BLaER1 treated with 17β-estradiol and CSF1 and Interleukin-3, amounts not matched to agents 10 nM and 100 nM (cell line): ENCODE measurements around the gene PTGIR.

Source experiments
- H3K27ac ChIP-seq, 11 experiments: shearing (Covaris generic); formaldehyde crosslinking; 2 replicates each; pipeline ENCODE4 v1.8.1; 2022
- H3K27me3 ChIP-seq, 11 experiments: shearing (Covaris generic); formaldehyde crosslinking; 2 replicates each; pipeline ENCODE4 v1.8.1; 2022
- H3K36me3 ChIP-seq, 11 experiments: shearing (Covaris generic); formaldehyde crosslinking; 2 replicates each; pipeline ENCODE4 v1.8.1; 2022
- H3K4me1 ChIP-seq, 10 experiments: shearing (Covaris generic); formaldehyde crosslinking; 2 replicates each; pipeline ENCODE4 v1.8.1; 2022
- H3K4me2 ChIP-seq, 11 experiments: shearing (Covaris generic); formaldehyde crosslinking; 2 replicates each; pipeline ENCODE4 v1.8.1; 2022
- H3K4me3 ChIP-seq, 10 experiments: shearing (Covaris generic); formaldehyde crosslinking; 2 replicates each; pipeline ENCODE4 v1.8.1; 2022
- H3K9ac ChIP-seq, 11 experiments: shearing (Covaris generic); formaldehyde crosslinking; 2 replicates each; pipeline ENCODE4 v1.8.1; 2022
- H3K9me3 ChIP-seq, 11 experiments: shearing (Covaris generic); formaldehyde crosslinking; replicated peaks in 1 of 11; 2 replicates each; pipeline ENCODE4 v1.8.1; 2022
- H4K20me1 ChIP-seq, 11 experiments: shearing (Covaris generic); formaldehyde crosslinking; 2 replicates each; pipeline ENCODE4 v1.8.1; 2022
- Cebpa-rat ChIP-seq, 11 experiments: shearing (Covaris generic); IDR thresholded peaks; 2 replicates each; pipeline ENCODE4 v1.8.1; 2022

The PTGIR gene

GRCh38 chr19:46615966-46616365 lies 8.9 kb downstream of the PTGIR start:
- H3K4me1 ChIP-seq: peaks cover 77 to 90% (median 84%) of the 10 kb centered on the region in 10 experiments
- peaks cover 0 to 5% (median 0%) of the 10 kb centered on the region in 11 experiments; a peak in 3 of 22 replicates for H3K36me3 ChIP-seq
- peaks cover 0 to 14% (median 0%) of the 10 kb centered on the region in 11 experiments; a peak in 3 of 22 replicates for H3K27me3 ChIP-seq
- H3K9ac ChIP-seq: no peak overlapping the region
- no peaks in the 10 kb centered on the region for H3K9me3 ChIP-seq
- H3K27ac ChIP-seq: no peak overlapping the region; a peak in 1 of 22 replicates
- peak overlapping the region; percentile 72 to 100 (median 80); a peak in 19 of 22 replicates for H3K4me2 ChIP-seq
- H3K4me3 ChIP-seq: no peak overlapping the region
- no peak for TF ChIP-seq Cebpa-rat (IDR thresholded peaks at IDR 0.05)
- peaks cover 10 to 37% (median 17%) of the 10 kb centered on the region in 11 experiments; a peak in 21 of 22 replicates for H4K20me1 ChIP-seq

GRCh38 chr19:46614114-46614722 lies 10.7 kb downstream of the PTGIR start:
- Histone ChIP-seq H3K4me3 (no peak overlapping the region), H3K9ac (no peak overlapping the region)

GRCh38 chr19:46613525-46613924 lies 11.4 kb downstream of the PTGIR start:
- H3K4me2 ChIP-seq: no peak overlapping the region
- H3K9ac ChIP-seq: no peak overlapping the region
- peaks cover 32 to 61% (median 40%) of the 10 kb centered on the region in 11 experiments for H4K20me1 ChIP-seq
- no peak for TF ChIP-seq Cebpa-rat (IDR thresholded peaks at IDR 0.05)
- H3K4me3 ChIP-seq: no peak overlapping the region
- H3K4me1 ChIP-seq: peaks cover 71 to 85% (median 76%) of the 10 kb centered on the region in 10 experiments
- peaks cover 16 to 23% (median 17%) of the 10 kb centered on the region in 11 experiments for H3K36me3 ChIP-seq
- no peak overlapping the region for H3K27ac ChIP-seq
- no peaks in the 10 kb centered on the region for H3K9me3 ChIP-seq
- H3K27me3 ChIP-seq: peaks cover 0 to 29% (median 4%) of the 10 kb centered on the region in 11 experiments; a peak in 11 of 22 replicates

More at GRCh38 chr19:46614114-46614722, 10.7 kb downstream of the PTGIR start:
- no peak for TF ChIP-seq Cebpa-rat (IDR thresholded peaks at IDR 0.05)
- Histone ChIP-seq H3K27me3 (peaks cover 0 to 22% (median 4%) of the 10 kb centered on the region in 11 experiments; a peak in 11 of 22 replicates), H3K4me1 (peaks cover 75 to 88% (median 82%) of the 10 kb centered on the region in 10 experiments), H3K36me3 (peaks cover 10 to 16% (median 10%) of the 10 kb centered on the region in 11 experiments), H3K9me3 (no peaks in the 10 kb centered on the region), H4K20me1 (peaks cover 25 to 54% (median 33%) of the 10 kb centered on the region in 11 experiments), H3K27ac (no peak overlapping the region), H3K4me2 (peak overlapping the region; percentile 3 to 96 (median 30); a peak in 17 of 22 replicates)

- H3K4me3 ChIP-seq: no peak overlapping the region
- H3K9ac ChIP-seq: no peak overlapping the region; a peak in 2 of 22 replicates
- TF ChIP-seq Cebpa-rat (IDR thresholded peaks at IDR 0.05): no peak
- peaks cover 0 to 44% (median 4%) of the 10 kb centered on the region in 11 experiments; a peak in 11 of 22 replicates for H3K27me3 ChIP-seq
- peak overlapping the region; percentile 52 to 94 (median 70) for H3K4me2 ChIP-seq
- H3K9me3 ChIP-seq: no peaks in the 10 kb centered on the region
- H3K27ac ChIP-seq: no peak overlapping the region
- H4K20me1 ChIP-seq: peaks cover 50 to 71% (median 58%) of the 10 kb centered on the region in 11 experiments
- H3K36me3 ChIP-seq: peaks cover 34 to 41% (median 34%) of the 10 kb centered on the region in 11 experiments
- peaks cover 56 to 82% (median 68%) of the 10 kb centered on the region in 10 experiments for H3K4me1 ChIP-seq
Observed at GRCh38 chr19:46611776-46612175, 13.1 kb downstream of the PTGIR start.

DNA sequence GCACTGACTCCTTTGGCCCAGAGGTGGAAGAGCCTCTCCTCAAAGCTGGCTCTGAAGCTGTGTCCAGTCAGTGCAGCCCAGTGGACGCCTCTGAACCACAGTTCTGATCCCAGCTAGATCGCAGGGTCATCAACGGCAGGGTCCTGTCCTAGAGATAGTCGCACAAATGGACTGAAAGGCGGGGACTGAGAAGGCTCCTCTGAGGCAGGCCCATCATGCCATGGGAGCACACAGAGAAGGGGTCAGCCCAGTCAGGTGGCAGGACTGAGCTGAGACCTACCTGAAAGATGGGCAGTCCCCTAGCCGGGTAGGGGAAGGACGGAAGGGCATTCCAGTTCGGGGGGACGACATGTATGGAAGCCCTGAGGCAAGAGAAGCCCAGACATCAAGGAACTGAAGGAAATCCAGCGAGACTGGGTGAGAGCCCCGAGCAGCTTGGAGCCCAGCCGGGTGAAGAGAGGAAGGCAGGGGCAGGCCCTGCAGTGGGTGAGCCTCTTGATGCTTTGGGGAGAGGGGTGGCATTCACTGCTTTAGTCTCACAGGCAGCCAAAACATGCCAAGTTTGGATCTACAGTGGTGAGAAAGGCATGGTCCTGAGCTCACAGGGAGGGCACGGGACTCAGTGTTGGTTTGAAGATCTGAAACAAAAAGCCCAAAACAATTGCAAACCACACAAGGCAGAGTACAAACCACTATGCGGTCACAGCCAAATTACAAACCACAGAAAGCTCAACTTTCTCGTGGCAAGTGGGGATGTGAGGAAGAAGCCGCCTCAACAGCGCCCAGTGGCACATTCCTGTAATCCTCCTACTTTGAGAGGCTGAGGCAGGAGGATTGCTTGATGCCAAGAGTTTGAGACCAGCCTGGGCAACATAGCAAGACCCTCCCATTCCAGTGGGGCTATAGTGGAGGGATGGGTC lies 13.8 kb downstream of the PTGIR start:
- H3K9me3 ChIP-seq: no peaks in the 10 kb centered on the region
- peaks cover 0 to 50% (median 4%) of the 10 kb centered on the region in 11 experiments; a peak in 11 of 22 replicates for H3K27me3 ChIP-seq
- H3K4me2 ChIP-seq: peak overlapping the region; percentile 52 to 94 (median 70)
- peak overlapping the region in 6 of 11 experiments; percentile 1 to 45 (median 16); a peak in 6 of 22 replicates for H3K9ac ChIP-seq
- no peak overlapping the region for H3K27ac ChIP-seq
- H3K4me3 ChIP-seq: no peak overlapping the region
- H3K4me1 ChIP-seq: peaks cover 51 to 82% (median 68%) of the 10 kb centered on the region in 10 experiments
- H4K20me1 ChIP-seq: peaks cover 56 to 72% (median 64%) of the 10 kb centered on the region in 11 experiments
- TF ChIP-seq Cebpa-rat (IDR thresholded peaks at IDR 0.05): no peak
- H3K36me3 ChIP-seq: peaks cover 41 to 47% (median 41%) of the 10 kb centered on the region in 11 experiments

GRCh38 chr19:46610413-46610775 lies 14.5 kb downstream of the PTGIR start:
- H3K9ac ChIP-seq: peak overlapping the region in 2 of 11 experiments; percentile 32 to 45; a peak in 3 of 22 replicates
- H3K9me3 ChIP-seq: no peaks in the 10 kb centered on the region
- H3K27me3 ChIP-seq: peaks cover 0 to 56% (median 4%) of the 10 kb centered on the region in 11 experiments; a peak in 11 of 22 replicates
- H4K20me1 ChIP-seq: peaks cover 64 to 79% (median 72%) of the 10 kb centered on the region in 11 experiments
- no peak overlapping the region for H3K27ac ChIP-seq
- peaks cover 48 to 55% (median 48%) of the 10 kb centered on the region in 11 experiments for H3K36me3 ChIP-seq
- TF ChIP-seq Cebpa-rat (IDR thresholded peaks at IDR 0.05): no peak
- H3K4me1 ChIP-seq: peaks cover 53 to 82% (median 68%) of the 10 kb centered on the region in 10 experiments
- H3K4me3 ChIP-seq: no peak overlapping the region
- H3K4me2 ChIP-seq: peak overlapping the region; percentile 52 to 94 (median 70)

DNA sequence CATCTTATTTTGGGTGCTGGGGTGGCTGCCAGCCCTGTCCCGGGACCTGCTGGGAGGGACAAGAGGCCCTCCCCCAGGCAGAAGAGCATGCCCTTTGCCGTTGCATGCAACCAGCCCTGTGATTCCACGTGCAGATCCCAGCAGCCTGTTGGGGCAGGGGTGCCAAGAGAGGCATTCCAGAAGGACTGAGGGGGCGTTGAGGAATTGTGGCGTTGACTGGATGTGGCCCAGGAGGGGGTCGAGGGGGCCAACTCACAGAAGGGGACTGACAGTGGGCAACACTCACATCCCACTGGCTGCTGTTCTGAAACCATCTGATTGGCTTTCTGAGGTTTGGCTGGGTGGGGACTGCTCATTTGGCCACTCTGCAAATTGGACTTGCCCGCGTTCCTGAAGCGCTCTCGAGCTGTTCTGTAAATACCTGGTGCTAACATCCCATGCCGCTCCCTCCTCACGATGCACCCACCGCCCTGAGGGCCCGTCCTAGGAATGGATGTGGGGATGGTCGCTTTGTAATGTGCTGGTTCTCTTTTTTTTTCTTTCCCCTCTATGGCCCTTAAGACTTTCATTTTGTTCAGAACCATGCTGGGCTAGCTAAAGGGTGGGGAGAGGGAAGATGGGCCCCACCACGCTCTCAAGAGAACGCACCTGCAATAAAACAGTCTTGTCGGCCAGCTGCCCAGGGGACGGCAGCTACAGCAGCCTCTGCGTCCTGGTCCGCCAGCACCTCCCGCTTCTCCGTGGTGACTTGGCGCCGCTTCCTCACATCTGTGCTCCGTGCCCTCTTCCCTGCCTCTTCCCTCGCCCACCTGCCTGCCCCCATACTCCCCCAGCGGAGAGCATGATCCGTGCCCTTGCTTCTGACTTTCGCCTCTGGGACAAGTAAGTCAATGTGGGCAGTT lies 15.1 kb downstream of the PTGIR start:
- Histone ChIP-seq H4K20me1 (peaks cover 70 to 86% (median 78%) of the 10 kb centered on the region in 11 experiments), H3K4me2 (peak overlapping the region in 9 of 11 experiments; percentile 24 to 63 (median 29); a peak in 17 of 22 replicates)
- no peak for TF ChIP-seq Cebpa-rat (IDR thresholded peaks at IDR 0.05)

More for the DNA sequence above, 15.1 kb downstream of the PTGIR start:
- Histone ChIP-seq H3K27ac (no peak overlapping the region), H3K4me3 (no peak overlapping the region), H3K36me3 (peaks cover 52 to 60% (median 54%) of the 10 kb centered on the region in 11 experiments), H3K4me1 (peaks cover 58 to 83% (median 65%) of the 10 kb centered on the region in 10 experiments), H3K9me3 (no peaks in the 10 kb centered on the region), H3K9ac (0 out of 22 replicates have a peak overlapping the region, but pooled peaks of 1 of the 11 experiments have one; percentile 5), H3K27me3 (peaks cover 0 to 56% (median 4%) of the 10 kb centered on the region in 11 experiments; a peak in 11 of 22 replicates)
